DMS79 (cell line): ENCODE measurements around the gene AP1S1.

Experiments
- DNase-seq: peaks from one replicate; lab custom pipeline; 2025; lab: John Stamatoyannopoulos, UW

AP1S1 gene

GRCh38 chr7:101159696-101160674, 5.7 kb downstream of the AP1S1 start:
- no peak for DNase-seq

GRCh38 chr7:101160910-101161309, 6.6 kb downstream of the AP1S1 start:
- DNase-seq, result no peak

- DNase-seq, result no peak
Observed at GRCh38 chr7:101161692-101162471, 7.6 kb downstream of the AP1S1 start.

GRCh38 chr7:101162551-101163278, 8.4 kb downstream of the AP1S1 start:
- DNase-seq, result no peak

GRCh38 chr7:101163279-101164070, 9.2 kb downstream of the AP1S1 start:
- DNase-seq, result peak; percentile 34

- DNase-seq, result no peak
Observed at GRCh38 chr7:101164071-101164840, 10.0 kb downstream of the AP1S1 start.

- DNase-seq, result peak; percentile 87
Observed at GRCh38 chr7:101165075-101165957, 11.0 kb downstream of the AP1S1 start, which contains the start of gene VGF. VGF (minus strand) TSS chr7:101165569; CDS start chr7:101164843, 726 bp downstream.

GRCh38 chr7:101165958-101166647, 11.8 kb downstream of the AP1S1 start:
- no peak for DNase-seq

GRCh38 chr7:101166648-101166908, 12.3 kb downstream of the AP1S1 start:
- no peak for DNase-seq

- no peak for DNase-seq
Observed at GRCh38 chr7:101166909-101167644, 12.8 kb downstream of the AP1S1 start.

- DNase-seq, result no peak
Observed at GRCh38 chr7:101167645-101168411, 13.6 kb downstream of the AP1S1 start.

- DNase-seq, result no peak
Observed at GRCh38 chr7:101168412-101169049, 14.3 kb downstream of the AP1S1 start.

- DNase-seq, result no peak
Observed at GRCh38 chr7:101169110-101169837, 15.0 kb downstream of the AP1S1 start.

GRCh38 chr7:101169838-101170551, 15.7 kb downstream of the AP1S1 start:
- no peak for DNase-seq

- DNase-seq, result no peak
Observed at GRCh38 chr7:101170617-101171441, 16.6 kb downstream of the AP1S1 start.
